HG02759 (cell line): ENCODE data around the gene SLC35F3.
"Not testable (repeated sequence)": the region's sequence is repeated elsewhere in the genome, so short reads cannot be mapped to it uniquely, and the experiment has no call there.

Experiments used
- ATAC-seq: cut with Tn5 transposase; IDR thresholded peaks from one replicate; pipeline ENCODE4 v1.9.1; 2021; ENCODE audit warnings: mild to moderate bottlenecking, moderate library complexity; ENCODE audit not compliant: unreplicated experiment

SLC35F3 gene

GRCh38 chr1:234136073-234136472 is 231.6 kb downstream of the SLC35F3 start:
- ATAC-seq = no peak

GRCh38 chr1:234139966-234140365 is 235.5 kb downstream of the SLC35F3 start:
- no peak for ATAC-seq

DNA sequence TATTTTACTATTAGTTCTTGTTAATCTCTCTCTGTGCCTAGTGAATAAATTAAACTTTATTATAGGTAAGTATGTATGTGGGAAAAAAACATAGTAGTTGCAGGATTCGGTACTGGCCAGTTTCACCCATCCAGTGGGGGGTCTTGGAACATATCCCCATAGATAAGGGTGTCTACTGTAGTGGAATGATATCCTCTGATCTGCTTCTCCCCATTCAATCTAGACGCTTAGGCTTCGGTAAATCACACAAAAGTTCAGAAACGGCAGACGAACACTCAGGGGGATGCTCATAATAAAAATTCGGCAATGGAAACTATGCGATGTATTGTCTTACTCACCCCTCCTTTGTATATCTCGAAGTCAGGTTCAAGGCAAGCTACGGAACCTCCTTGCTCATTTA is 235.9 kb downstream of the SLC35F3 start:
- no peak for ATAC-seq

- no peak for ATAC-seq
Observed at GRCh38 chr1:234141006-234141405, 236.5 kb downstream of the SLC35F3 start.

DNA sequence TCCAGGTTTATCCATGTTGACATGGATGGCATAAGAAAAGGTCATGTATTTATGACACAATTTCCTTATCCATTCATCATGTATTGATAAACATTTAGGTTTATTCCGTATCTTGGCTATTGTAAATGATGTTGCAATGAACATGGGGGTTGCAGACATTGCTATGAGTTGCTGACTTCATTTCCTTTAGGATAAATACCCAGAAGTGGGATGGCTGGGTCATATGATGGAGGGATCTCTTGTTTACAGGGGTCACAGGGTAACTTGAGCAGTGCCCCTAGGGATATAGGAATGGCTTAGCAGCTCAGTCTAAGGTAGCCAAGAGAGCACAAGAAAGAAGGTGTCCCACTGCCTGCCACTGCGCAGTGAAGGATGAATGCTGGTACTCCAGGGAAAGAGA is 239.2 kb downstream of the SLC35F3 start:
- ATAC-seq = no peak

GRCh38 chr1:234144901-234145300 is 240.4 kb downstream of the SLC35F3 start:
- ATAC-seq = no peak

DNA sequence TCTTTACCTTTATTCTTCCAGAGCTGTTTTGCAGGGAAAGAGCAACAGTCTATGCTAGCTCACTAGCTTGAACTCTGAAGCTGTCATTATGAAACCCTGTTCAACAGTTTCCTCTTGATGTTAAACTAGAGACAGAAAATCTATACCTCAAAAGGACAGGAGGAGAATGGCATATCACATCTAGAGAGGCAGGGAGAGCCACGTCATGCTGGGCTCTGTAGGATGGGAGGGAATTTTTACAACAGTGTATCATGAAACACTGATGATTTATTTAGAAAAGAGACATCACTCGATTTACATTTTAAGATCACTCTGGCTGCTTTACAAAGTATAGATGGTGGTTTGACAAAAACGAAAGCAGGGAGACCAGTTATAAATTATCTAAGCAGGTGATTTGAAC is 243.9 kb downstream of the SLC35F3 start:
- ATAC-seq = no peak

DNA sequence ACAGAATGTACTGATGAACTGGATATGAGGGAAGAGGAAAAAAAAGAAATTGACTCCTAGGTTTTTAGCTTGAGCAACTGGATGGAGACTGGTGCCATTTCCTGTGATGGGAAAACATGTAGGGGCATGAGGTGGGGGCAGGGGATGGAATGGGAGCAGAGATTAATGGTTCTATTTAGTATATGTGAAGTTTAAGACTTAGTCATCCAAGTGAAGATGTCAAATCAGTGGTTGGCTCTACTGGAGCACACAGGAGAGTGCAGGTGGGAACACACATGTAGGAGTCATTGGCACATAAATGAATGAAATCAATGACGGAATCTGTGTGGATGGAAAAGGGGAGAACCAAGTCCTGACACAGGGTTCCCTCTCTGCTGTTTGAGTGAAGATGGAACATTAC is 244.3 kb downstream of the SLC35F3 start:
- ATAC-seq = no peak

DNA sequence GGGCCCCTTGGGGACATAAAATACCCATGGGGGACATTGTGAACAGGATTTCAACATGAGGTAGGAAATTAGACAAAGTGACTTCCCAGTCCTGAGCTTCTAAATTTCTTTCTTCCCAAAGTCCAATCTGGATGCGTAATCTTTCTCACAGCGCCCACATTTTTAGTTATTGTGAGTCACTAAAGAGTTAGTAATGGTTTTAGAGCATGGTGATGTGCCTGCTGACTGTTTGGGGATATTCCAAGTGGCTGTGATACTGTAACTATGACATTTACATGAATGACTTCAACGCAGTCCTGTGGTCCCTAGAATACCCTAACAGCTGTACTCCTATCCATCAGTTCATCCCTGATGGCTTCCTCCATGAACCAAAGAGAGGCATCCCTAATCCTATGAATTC is 244.7 kb downstream of the SLC35F3 start:
- ATAC-seq = no peak

GRCh38 chr1:234150892-234151291 is 246.4 kb downstream of the SLC35F3 start:
- no peak for ATAC-seq

- ATAC-seq = not testable (repeated sequence)
Observed at GRCh38 chr1:234152344-234152743, 247.9 kb downstream of the SLC35F3 start.

GRCh38 chr1:234154320-234155251 is 250.1 kb downstream of the SLC35F3 start:
- ATAC-seq = no peak

GRCh38 chr1:234162661-234163060 is 258.2 kb downstream of the SLC35F3 start:
- ATAC-seq = no peak

DNA sequence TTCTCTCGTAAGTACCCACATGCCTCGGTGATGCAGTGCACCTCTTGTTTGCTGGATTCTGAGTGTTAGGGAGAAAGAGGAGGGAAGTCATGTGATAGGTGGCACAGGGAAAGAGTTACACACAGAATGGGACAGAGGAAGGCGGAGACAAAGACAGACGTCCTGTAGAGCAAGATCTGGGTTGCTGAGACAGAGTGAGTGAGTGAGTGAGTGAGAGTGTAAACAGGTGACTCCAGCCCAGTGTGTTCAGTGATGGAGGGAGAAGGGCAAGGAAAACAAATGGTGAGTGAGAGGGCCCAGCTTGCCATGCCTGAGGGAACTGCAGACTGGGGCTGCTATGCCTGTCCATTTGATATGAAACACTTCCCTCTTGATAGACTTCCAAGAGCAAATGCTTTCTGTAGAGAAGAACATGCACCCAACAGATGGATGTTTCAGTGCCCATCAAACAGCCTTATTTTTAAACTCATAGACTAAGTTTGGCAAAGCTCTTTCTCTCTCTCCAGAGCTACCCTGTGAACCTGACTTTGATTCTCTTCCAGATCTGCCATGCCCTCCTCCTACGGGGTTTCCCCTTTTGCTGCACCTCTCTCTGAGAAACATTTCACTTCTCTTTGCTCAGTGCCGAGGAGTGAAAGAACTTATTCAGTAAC is 258.9 kb downstream of the SLC35F3 start:
- ATAC-seq = no peak

DNA sequence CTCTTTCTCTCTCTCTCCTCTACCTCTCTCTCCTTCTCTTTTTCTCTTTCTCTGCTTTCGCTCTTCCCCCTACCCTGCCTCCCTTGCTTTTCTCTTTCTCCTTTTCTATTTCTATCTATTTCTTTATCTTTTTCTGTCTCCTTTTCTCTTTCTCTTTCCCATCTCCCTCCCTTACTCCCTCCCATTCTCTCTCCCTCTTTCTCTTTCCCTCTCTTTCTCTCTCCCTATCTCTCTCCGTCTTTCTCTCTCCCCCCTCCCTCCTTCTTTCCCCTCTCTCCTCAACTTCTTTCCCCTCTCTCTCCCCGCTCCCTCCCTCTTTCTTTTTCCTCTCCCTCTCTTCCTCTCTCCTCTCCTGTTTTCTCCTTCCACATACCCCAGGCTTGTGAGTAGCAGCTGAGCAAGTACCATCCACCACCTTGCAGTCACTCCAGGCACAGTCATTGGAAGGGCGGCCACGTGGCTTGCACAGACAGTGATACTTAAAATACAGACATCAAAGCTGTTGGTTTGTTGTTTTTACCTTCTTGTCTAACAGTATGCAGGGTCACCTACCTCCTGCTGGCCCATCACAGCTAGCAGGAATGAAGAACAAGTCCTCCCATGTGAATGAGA is 259.7 kb downstream of the SLC35F3 start:
- no peak for ATAC-seq

DNA sequence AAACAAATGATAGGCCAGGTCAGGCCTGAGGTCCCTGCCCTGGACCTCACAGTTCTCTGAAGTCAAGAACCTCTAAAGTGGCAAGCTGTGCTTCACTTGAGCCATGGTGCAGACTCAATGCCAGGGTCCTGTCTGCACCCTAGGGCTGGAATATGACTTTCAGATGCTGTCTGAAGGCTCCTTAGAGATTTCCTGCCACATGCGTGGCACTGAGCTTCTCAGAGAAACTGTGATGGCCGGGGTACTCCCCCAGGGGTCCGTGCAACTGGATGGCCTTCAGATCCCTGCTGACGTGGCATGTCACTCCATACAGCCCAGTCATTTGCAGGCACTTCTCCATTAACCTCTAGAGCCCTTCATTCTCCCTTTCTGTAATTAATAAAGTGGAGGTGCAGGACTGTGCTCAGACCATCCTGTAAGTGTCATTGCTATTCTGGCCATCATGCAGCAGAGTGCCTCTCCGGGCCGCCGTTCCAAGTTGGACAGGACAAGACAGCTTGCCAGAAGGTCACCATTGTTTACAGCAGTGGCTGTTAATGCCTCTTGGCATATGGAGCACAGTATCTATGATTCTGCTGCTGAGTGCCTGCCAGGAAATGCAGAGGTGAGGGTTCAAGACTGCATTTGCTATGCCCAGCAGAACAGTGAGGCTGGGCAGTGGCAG is 263.7 kb downstream of the SLC35F3 start:
- ATAC-seq = no peak

DNA sequence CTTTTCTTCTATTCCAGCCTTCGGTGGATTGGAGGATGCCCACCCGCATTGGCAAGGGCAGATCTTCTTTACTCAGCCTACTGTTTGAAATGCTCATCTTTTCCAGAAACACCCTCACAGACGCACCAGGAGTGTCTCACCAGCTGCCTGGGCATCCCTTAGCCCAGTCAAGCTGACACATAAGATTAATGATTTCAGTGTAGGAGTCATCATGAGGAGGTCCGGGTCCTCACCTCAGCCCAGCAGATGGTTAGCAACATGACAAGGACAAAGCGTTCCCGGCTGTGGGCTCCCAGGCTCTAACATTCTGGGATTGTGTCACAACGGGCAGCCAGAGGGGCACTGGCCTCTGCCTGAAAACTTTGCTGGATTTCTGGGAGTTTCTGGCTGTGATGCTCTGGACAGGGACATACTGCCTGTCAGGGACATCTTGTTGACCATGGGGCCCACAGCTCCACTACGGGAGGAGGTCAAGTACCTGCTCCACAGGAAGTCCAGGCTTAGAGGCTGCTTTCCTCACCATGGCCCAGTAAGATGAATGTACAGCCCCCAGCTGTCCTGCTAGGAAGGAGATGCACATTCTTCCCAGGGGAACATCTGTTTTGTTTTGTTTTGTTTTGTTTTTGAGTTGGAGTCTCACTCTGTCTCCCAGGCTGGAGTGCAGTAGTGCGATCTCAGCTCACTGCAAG is 264.8 kb downstream of the SLC35F3 start:
- no peak for ATAC-seq

GRCh38 chr1:234170067-234170466 is 265.6 kb downstream of the SLC35F3 start:
- ATAC-seq = no peak

DNA sequence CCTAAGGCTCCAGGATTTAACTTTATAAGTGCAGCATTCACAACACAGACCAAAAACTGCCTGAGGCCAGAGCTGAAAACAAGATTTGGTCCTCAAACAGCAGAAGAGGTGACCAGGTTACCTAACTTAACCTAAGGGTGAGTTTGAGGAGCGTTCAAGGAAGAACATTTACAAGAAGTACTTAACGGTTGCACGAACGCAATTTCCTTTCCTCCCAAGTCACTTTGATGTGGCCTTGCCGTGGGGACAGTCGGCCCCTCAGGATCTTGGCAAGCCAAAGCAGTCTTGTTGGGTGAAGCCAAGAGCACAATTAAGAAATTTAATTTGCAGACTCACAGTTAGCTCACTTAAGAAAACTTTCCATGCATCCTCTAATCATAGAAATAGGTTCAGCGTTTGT is 266.1 kb downstream of the SLC35F3 start:
- ATAC-seq = no peak

DNA sequence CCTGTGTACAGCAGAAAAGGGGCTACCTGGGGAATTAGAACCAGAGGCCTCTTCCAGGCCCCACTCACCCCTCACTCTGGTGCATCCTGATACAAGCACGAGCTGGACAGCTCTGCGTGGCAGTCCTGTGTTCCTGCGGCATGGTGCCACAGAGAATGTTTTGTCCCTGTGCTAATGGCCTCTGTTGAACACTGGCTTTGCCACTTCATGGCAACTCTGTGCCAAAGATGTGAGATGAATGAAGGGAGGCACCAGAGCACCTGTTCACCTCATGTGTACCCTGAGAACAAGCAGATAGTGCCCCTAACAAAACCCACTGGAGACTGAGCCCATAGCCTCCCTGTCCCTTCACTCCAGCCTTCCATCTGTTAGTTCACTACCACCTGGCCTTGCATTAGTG is 269.5 kb downstream of the SLC35F3 start:
- no peak for ATAC-seq

DNA sequence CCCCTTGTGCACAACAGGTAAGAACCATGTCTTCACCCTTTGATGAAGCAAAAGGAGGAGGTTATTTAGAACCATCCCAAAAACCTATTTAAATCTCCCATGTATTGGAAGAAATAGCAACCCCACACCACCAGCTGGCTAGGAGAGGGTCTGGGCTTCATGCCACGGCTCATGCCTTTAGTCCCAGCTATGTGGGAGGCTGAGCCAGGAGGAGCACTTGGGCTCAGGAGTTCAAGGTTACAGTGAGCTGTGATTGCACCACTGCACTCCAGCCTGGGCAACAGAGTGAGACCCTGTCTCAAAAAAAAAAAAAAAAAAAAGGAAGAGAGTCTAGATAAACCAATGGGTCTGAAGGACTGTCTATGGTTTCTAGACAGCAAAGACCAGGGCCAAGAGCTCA is 270.9 kb downstream of the SLC35F3 start:
- no peak for ATAC-seq
